Measurements from ENCODE around the gene SP140L.

DNA sequence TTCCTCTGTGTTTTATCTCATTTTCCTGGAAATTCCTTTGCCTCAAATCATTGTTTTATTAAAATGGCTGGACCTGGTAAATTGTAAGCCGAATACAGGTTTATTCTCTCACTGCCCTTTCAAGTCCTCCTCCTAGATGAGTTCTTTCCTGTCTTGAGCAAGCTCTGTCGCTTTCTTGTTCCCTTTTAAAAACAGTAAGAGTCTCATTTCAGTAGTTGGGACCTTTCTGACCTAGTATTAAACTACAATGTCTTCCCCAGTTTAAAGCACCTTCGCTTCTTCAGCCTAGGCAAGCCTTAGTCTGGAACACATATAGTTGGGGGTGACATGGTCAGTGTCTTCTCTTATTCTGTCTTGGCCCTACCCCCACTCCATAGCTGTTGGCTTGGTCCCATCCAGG, 40.9 kb upstream of the SP140L start:
- TF ChIP-seq SP2 (IDR thresholded peaks at IDR 0.05; ENCODE audit: low read length) (no peak), CREB1 (IDR thresholded peaks at IDR 0.05) (no peak), POLR2A (IDR thresholded peaks at IDR 0.05; ENCODE audit: control extremely low read depth in 1 of 2, low read depth in 2 of 2, low read length in 2 of 2) (no peak)
- TF ChIP-seq, protein P1, sequence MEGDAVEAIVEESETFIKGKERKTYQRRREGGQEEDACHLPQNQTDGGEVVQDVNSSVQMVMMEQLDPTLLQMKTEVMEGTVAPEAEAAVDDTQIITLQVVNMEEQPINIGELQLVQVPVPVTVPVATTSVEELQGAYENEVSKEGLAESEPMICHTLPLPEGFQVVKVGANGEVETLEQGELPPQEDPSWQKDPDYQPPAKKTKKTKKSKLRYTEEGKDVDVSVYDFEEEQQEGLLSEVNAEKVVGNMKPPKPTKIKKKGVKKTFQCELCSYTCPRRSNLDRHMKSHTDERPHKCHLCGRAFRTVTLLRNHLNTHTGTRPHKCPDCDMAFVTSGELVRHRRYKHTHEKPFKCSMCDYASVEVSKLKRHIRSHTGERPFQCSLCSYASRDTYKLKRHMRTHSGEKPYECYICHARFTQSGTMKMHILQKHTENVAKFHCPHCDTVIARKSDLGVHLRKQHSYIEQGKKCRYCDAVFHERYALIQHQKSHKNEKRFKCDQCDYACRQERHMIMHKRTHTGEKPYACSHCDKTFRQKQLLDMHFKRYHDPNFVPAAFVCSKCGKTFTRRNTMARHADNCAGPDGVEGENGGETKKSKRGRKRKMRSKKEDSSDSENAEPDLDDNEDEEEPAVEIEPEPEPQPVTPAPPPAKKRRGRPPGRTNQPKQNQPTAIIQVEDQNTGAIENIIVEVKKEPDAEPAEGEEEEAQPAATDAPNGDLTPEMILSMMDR (IDR thresholded peaks at IDR 0.05; ENCODE audit: control extremely low read depth in 1 of 3, insufficient read depth in 1 of 3, low read depth in 1 of 3, low read length in 3 of 3), result no peak

Data from H1 (cell line).